HG03097 (cell line): ENCODE measurements around the gene PCYOX1L.

Experiments
- ATAC-seq: cut with Tn5 transposase; IDR thresholded peaks from one replicate; pipeline ENCODE4 v1.9.1; 2021; ENCODE audit not compliant: unreplicated experiment, low FRiP score

Gene PCYOX1L

GRCh38 chr5:149418910-149419531 is 61.2 kb downstream of the PCYOX1L start:
- no peak for ATAC-seq
